Duodenal mucosa (tissue), 2 donors: ENCODE results near the gene ITGA5.

Experiments
- H3K27ac ChIP-seq: one replicate; pipeline ENCODE4 v1.7.0; 2013; ENCODE audit warnings: low read depth, low read length
- H3K27me3 ChIP-seq, 2 donors: one replicate each; pipeline ENCODE4 v1.7.0; 2013; ENCODE audit warnings: low read length in 2 of 2, control low read depth in 1 of 2; ENCODE audit not compliant: insufficient read depth in 2 of 2, control insufficient read depth in 1 of 2
- H3K36me3 ChIP-seq, 2 donors: one replicate each; pipeline ENCODE4 v1.7.0; 2013; ENCODE audit warnings: low read length in 2 of 2, control low read depth in 1 of 2; ENCODE audit not compliant: insufficient read depth in 2 of 2, control insufficient read depth in 1 of 2
- H3K4me1 ChIP-seq, 2 donors: one replicate each; pipeline ENCODE4 v1.7.0; 2013; ENCODE audit warnings: low read length in 2 of 2, control low read depth in 1 of 2; ENCODE audit not compliant: insufficient read depth in 2 of 2, control insufficient read depth in 1 of 2
- H3K4me3 ChIP-seq, 2 donors: one replicate each; pipeline ENCODE4 v1.7.0; 2013; ENCODE audit warnings: low read length in 2 of 2, low read depth in 1 of 2
- H3K9ac ChIP-seq, 2 donors: one replicate each; pipeline ENCODE4 v1.7.0; 2013; ENCODE audit warnings: low read length in 2 of 2, low read depth in 1 of 2
- H3K9me3 ChIP-seq, 2 donors: one replicate each; pipeline ENCODE4 v1.7.0; 2013; ENCODE audit warnings: low read length in 2 of 2, control low read depth in 1 of 2; ENCODE audit not compliant: control insufficient read depth in 1 of 2

The ITGA5 gene

DNA sequence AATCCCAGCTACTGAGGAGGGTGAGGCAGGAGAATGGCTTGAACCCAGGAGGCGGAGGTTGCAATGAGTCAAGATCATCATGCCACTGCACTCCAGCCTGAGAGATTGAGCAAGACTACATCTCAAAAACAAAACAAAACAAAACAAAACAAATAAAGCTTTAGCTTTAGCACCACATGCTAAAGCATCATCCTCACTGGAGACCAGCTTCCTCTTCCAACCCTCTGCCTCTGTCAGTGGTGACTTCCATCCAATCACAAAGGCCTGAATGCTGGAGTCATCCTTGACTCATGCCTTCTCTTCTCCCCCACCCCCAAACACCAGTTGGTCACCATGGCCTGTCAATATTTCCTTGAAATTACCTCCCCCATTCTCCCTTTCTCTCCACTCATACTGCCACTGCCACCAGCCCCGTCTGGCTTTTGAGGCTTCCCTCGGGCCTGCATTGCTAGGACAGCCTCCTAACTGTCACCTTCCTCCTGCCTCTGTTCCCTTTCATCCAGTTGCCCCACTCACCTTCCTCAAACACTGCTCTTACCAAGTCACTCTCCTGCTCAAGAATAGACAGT is 35.9 kb downstream of the ITGA5 start:
- Histone ChIP-seq H3K9ac (no peak overlapping the region), H3K4me1 (peaks cover 11 to 35% of the 10 kb centered on the region in 2 donors), H3K27ac (peak overlapping the region; percentile 55), H3K4me3 (no peak overlapping the region), H3K27me3 (no peaks in the 10 kb centered on the region), H3K9me3 (no peaks in the 10 kb centered on the region), H3K36me3 (no peaks in the 10 kb centered on the region)

DNA sequence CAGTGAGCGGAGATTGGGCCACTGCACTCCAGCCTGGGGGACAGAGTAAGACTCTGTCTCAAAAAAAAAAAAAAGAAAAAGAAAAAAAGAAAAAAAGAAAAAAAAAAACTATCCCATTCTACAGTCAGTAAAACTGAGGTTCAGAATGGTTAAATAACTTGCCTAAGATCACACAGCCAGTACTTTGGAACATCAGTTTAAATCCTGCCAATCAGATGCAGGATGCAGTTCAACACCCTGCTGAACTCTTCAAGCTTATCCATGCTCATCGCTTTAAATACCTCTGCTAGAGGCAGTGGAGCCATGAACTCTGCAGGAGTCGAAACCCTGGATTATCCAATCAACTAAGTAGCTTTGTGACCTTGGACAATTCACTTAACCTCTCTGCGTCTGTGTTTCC is 37.9 kb downstream of the ITGA5 start:
- H3K4me3 ChIP-seq, result no peak overlapping the region
- no peaks in the 10 kb centered on the region for H3K27me3 ChIP-seq
- peaks cover 11 to 22% of the 10 kb centered on the region in 2 donors for H3K4me1 ChIP-seq
- no peaks in the 10 kb centered on the region for H3K9me3 ChIP-seq
- no peaks in the 10 kb centered on the region for H3K36me3 ChIP-seq
- H3K27ac ChIP-seq, result no peak overlapping the region
- H3K9ac ChIP-seq, result no peak overlapping the region

DNA sequence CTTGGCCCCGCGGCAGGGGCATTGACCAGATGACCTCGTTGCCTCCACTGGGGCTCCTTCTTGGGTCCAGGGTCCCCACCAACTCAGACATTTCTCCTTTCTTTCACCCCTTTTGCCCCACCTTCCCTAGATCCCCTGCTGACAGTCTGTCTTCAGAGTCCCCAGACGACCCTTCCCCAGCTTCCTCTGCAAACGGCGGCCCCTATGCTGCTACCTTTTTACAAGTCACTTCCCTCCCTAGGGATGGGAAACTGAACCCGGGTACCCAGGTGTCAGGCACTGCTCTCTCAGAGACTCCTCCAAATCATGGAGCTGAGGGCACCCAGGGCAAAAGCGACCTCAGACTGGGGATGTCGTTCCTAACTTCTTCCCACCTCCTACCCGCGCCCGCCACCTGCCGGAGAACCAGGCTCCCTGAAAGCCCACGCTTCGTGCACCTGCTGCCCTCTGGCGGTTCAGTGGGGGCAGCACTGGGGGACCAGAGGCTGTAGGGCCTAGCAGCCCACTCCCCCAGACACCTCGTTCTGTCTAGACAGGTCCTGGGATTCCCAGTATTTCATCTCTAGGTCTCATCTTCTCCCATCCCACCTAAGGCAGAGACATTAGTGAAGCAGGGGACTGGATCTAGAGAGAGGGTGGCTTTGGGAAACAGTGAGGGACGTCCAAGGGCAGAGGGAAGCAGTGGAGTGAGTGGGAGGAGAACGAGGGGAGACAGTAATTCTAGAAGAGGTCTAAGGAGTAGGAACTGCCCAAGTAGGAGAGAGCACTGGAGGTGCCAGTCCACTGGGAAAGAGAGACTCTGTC is 39.5 kb downstream of the ITGA5 start:
- Histone ChIP-seq H3K4me3 (peak overlapping the region; percentile 61 to 63), H3K27me3 (no peaks in the 10 kb centered on the region), H3K36me3 (no peaks in the 10 kb centered on the region), H3K9me3 (no peaks in the 10 kb centered on the region), H3K27ac (no peak overlapping the region), H3K4me1 (peaks cover 7% of the 10 kb centered on the region in 2 donors), H3K9ac (peak overlapping the region in 1 of 2 donors; percentile 15)

DNA sequence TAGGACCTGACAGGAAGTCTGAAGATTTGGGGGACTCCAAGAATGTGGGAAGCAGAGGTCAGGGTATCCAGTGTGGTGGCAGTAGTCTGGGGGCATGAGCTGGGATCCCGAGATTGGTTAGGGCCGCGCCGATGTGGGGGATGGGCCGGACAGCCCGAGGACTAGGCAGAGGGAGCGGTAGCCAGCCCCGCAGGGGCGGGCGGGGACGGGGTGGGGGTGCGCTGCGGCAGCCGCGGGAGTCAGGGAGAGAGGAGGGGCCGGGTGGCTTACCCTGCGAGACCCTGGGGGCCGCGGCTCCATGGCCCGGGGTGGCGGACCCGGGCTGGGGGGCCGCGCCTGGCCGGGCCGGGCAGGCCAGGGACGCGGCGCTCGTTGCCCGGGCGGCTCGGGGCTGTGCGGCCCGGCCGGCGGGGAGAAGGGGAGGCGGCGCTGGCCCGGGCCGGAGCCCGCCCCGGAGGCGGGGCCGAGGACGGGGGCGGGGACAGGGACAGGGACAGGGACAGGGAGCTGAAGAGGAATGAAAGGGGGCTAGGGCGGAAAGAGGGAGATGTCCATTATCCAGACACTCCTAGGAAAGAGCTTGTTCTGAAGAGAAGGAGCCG is 40.2 kb downstream of the ITGA5 start:
- no peak overlapping the region for H3K27ac ChIP-seq
- H3K9me3 ChIP-seq, result no peaks in the 10 kb centered on the region
- H3K4me3 ChIP-seq, result peak overlapping the region; percentile 61 to 63
- no peaks in the 10 kb centered on the region for H3K27me3 ChIP-seq
- H3K36me3 ChIP-seq, result no peaks in the 10 kb centered on the region
- H3K4me1 ChIP-seq, result peaks cover 5% of the 10 kb centered on the region in 2 donors
- H3K9ac ChIP-seq, result peak overlapping the region in 1 of 2 donors; percentile 15

DNA sequence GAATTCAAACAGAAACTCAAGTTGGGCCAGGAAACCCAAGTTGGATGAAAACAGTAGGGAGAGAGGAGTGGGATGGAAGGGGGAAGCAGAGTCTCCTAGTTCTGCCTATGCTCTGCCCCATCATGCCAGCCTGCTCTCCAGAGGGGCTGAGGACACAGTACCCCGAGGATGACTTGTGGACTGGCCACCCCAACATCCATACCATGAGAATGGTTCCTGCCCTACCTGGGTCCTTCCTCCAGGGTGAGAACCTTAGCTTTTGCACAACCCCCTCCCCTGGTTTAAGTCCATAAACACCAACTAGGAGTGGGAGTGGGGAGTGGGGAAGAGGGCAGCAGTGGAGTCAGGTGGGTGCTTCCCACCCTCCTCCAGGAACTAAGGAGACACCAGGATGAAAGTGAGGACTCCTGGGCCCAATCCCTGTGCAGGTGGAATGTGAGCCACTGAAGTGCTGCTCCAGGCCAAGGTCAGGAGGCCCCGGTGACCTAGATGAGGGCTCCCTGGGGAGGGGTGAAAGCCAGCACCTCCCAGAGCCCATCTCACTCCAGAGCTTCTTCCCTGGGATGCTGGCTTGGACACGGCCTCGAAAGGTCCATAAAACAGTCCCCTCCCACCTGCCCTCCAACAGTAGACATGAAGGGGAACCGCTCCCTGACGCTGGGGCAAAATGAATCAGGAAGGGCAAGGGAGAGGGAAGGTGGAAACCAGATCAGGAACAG is 41.1 kb downstream of the ITGA5 start:
- H3K27ac ChIP-seq, result no peak overlapping the region
- H3K9ac ChIP-seq, result no peak overlapping the region
- H3K9me3 ChIP-seq, result no peaks in the 10 kb centered on the region
- no peak overlapping the region for H3K4me3 ChIP-seq
- no peaks in the 10 kb centered on the region for H3K36me3 ChIP-seq
- no peaks in the 10 kb centered on the region for H3K27me3 ChIP-seq
- H3K4me1 ChIP-seq, result peaks cover 5% of the 10 kb centered on the region in 2 donors

DNA sequence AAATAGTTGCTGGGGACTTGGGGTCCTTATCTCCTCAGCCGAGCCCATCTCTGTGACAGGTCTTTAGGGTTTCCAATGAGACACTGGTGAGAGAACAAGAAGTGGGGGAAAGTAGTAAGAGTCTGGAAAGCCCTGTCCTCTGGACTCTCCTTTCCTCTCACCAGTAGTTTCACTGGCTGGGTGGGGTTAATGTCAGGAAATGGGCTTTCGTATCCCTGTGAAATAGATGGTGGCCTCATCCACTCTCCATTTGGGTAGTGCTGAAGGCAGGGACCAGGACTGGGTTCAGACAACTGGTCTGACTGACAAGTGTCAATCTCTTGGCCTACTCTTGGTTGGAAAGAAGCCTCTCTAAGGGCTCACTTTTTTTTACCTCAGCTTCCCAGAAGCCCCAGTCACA is 42.1 kb downstream of the ITGA5 start:
- Histone ChIP-seq H3K4me1 (peaks cover 5 to 7% of the 10 kb centered on the region in 2 donors), H3K36me3 (no peaks in the 10 kb centered on the region), H3K9ac (no peak overlapping the region), H3K27me3 (no peaks in the 10 kb centered on the region), H3K4me3 (no peak overlapping the region), H3K9me3 (no peaks in the 10 kb centered on the region), H3K27ac (no peak overlapping the region)

DNA sequence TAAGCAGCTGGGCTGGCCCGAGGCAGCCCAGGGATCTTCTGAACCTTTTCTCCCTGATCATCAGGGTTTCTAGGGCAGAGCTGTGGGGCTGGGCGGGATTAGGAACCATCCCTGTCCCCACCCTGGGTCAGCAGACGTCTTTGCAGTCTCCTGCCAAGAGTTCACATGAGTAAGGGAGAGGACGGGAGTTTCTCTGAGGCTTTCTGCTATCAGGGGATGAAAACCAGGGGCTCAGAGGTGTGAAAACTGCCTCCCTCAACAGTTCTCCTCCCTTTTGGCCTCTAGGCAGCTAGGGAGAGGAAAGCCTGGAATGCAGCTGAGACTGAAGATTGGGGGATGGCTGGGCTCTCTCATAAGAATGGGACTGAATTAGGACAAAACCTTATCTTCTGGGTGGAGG is 42.5 kb downstream of the ITGA5 start:
- peaks cover 9 to 11% of the 10 kb centered on the region in 2 donors for H3K4me1 ChIP-seq
- no peaks in the 10 kb centered on the region for H3K9me3 ChIP-seq
- H3K27me3 ChIP-seq, result no peaks in the 10 kb centered on the region
- no peaks in the 10 kb centered on the region for H3K36me3 ChIP-seq
- H3K27ac ChIP-seq, result no peak overlapping the region
- no peak overlapping the region for H3K4me3 ChIP-seq
- H3K9ac ChIP-seq, result no peak overlapping the region

DNA sequence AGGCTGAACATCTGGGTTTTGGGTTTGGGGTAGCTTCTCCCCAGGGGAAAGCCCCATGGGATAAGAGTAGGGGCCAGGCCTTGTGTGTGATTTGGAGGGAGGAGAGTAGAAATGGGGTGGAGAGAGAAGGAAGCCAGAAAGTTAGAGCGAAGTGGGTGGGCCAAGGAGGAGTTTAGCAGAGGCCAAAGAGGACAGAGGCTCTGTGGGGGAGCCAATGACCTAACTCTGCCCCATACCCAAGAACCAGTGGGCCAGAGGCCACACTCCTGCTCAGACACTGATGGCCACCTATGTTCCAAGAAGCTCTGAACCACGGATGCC is 43.8 kb downstream of the ITGA5 start:
- H3K4me1 ChIP-seq, result peaks cover 12 to 13% of the 10 kb centered on the region in 2 donors
- no peaks in the 10 kb centered on the region for H3K9me3 ChIP-seq
- no peak overlapping the region for H3K27ac ChIP-seq
- H3K4me3 ChIP-seq, result no peak overlapping the region
- H3K36me3 ChIP-seq, result no peaks in the 10 kb centered on the region
- no peak overlapping the region for H3K9ac ChIP-seq
- H3K27me3 ChIP-seq, result no peaks in the 10 kb centered on the region

DNA sequence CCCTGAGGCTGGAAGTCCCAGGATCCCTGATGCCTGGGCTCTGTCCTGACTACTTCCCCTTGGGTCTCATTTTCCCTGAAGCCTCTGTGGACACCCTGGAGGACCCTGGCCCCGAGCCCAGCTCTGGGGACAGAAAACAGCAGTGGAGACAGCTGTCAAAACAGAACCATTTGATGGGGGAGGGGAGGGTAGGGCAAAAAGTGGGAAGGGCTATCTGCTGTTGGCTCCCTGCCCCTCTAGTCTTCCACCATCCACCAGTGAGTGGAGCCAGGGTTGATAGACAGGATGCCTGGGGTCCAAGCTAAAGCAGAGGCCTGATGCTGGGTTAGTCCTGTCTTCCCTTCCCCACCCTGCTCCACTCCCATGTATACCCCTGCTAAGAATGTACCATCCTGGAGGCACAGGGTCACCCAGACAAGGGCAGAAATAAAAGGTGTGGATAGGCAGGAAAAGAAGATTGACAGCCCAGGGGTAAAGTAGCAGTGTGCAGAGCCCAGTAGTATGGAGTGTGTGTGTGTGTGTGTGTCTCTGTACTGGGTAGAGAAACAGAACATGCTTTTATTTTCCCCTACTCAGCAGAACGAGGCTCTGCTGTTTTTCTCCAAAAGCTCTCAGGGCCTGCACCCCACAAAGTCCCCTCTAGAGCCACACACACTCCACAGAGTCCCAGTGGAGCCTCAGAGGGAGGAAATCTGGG is 44.4 kb downstream of the ITGA5 start:
- H3K9me3 ChIP-seq, result no peaks in the 10 kb centered on the region
- no peak overlapping the region for H3K4me3 ChIP-seq
- peaks cover 12 to 15% of the 10 kb centered on the region in 2 donors for H3K4me1 ChIP-seq
- no peak overlapping the region for H3K9ac ChIP-seq
- no peaks in the 10 kb centered on the region for H3K27me3 ChIP-seq
- no peaks in the 10 kb centered on the region for H3K36me3 ChIP-seq
- H3K27ac ChIP-seq, result no peak overlapping the region
